DOHH2 (cell line): ENCODE results near the gene IMMP2L.

ENCODE experiments used
- EZH2phosphoT487 ChIP-seq: fragments of 200-600 bp; sonication (generic); IDR thresholded peaks from 2 replicates; pipeline ENCODE4 v1.6.1; 2017; ENCODE audit warnings: borderline replicate concordance, mild to moderate bottlenecking, antibody characterized with exemption, low read length, moderate library complexity, mixed read lengths
- TF ChIP-seq, protein P1 (sequence below): fragments of 200-600 bp; sonication (generic); IDR thresholded peaks from one replicate; pipeline ENCODE4 v1.5.1; 2014; ENCODE audit warnings: antibody characterized with exemption, mild to moderate bottlenecking, low read depth, low read length; ENCODE audit not compliant: poor library complexity, severe bottlenecking

DNA sequence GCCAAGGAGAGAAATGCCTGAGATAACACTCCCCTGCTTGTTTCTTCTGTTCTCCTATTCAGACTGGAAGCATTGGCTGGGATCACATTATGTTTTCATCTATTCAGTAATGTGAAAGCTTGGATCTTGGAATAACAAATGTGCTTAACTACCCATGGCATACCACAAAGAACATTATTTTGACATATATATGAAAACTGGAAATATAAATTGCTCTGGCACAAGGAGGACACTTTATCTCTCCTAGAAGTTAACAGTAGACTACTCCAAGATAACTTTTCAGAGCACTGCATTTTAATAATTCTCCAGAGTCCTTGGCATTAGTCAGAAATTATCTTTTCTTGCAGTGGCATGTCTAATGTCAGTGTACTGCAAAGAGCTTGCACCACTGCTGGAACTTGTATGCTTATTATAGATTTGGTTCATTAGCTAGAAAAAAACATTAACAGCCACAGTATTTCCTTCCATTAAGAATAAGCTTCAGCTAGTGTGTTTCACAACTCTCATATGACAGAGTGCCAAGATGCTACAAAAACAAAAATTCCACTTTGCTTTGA lies 640.6 kb downstream of the IMMP2L start:
- TF ChIP-seq, protein P1, sequence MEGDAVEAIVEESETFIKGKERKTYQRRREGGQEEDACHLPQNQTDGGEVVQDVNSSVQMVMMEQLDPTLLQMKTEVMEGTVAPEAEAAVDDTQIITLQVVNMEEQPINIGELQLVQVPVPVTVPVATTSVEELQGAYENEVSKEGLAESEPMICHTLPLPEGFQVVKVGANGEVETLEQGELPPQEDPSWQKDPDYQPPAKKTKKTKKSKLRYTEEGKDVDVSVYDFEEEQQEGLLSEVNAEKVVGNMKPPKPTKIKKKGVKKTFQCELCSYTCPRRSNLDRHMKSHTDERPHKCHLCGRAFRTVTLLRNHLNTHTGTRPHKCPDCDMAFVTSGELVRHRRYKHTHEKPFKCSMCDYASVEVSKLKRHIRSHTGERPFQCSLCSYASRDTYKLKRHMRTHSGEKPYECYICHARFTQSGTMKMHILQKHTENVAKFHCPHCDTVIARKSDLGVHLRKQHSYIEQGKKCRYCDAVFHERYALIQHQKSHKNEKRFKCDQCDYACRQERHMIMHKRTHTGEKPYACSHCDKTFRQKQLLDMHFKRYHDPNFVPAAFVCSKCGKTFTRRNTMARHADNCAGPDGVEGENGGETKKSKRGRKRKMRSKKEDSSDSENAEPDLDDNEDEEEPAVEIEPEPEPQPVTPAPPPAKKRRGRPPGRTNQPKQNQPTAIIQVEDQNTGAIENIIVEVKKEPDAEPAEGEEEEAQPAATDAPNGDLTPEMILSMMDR: no peak
- no peak for TF ChIP-seq EZH2phosphoT487
